Vagina (tissue), 2 donors: ENCODE measurements around the gene LRIG3. TPM values are rescaled to one million over a fixed set of nuclear protein-coding genes. Genes with fewer than 3 reads are reported as not detected.

Experiments used
- DNase-seq, 2 donors: peaks; one replicate each; pipeline ENCODE4 v3.0.0-alpha.2; 2017; ENCODE audit errors: extremely low spot score in 2 of 2
- H3K27ac ChIP-seq: fragments of 200-600 bp; sonication (generic); one replicate; pipeline ENCODE4 v1.5.1; 2019
- H3K27me3 ChIP-seq: fragments of 200-600 bp; sonication (generic); one replicate; pipeline ENCODE4 v1.5.1; 2019
- H3K36me3 ChIP-seq, 2 donors: fragments of 200-600 bp; sonication (generic); one replicate each; pipeline ENCODE4 v1.5.1; 2017 to 2019
- H3K4me1 ChIP-seq: fragments of 200-600 bp; sonication (generic); one replicate; pipeline ENCODE4 v1.5.1; 2019
- H3K4me3 ChIP-seq, 2 donors: fragments of 200-600 bp; sonication (generic); 1 replicate in 1 of 2; 2 replicates in 1 of 2; pipeline ENCODE4 v1.5.1; 2016 to 2019
- H3K9me3 ChIP-seq: fragments of 200-600 bp; sonication (generic); one replicate; pipeline ENCODE4 v1.5.1; 2019
- POLR2A ChIP-seq, 2 donors: fragments of 450-650 bp; IDR thresholded peaks; one replicate each; pipeline ENCODE4 v1.6.1; 2017; ENCODE audit warnings: antibody characterized with exemption in 2 of 2, mild to moderate bottlenecking in 2 of 2, moderate library complexity in 2 of 2
- POLR2AphosphoS5 ChIP-seq, 2 donors: sonication (generic); formaldehyde crosslinking; IDR thresholded peaks; one replicate each; pipeline ENCODE4 v1.9.0; 2017; ENCODE audit warnings: antibody characterized with exemption in 2 of 2, mild to moderate bottlenecking in 2 of 2, low read depth in 1 of 2; ENCODE audit not compliant: insufficient read depth in 1 of 2
- intact Hi-C: fragments of 100-400 bp; cut with DNase I; formaldehyde crosslinking; loops from one replicate; pipeline ENCODE4 v1.15.1; 2023
- total RNA-seq: library from RNA; depleted of rRNA; stranded (reverse); fragments of >200 nt; gene quantifications from one replicate; pipeline ENCODE4 v1.2.3, GENCODE V29; 2016
- TF ChIP-seq, protein P1 (sequence below), 3 experiments: fragments of 450-650 bp in 2 of 3; fragments of 200-600 bp in 1 of 3; sonication (generic) in 1 of 3; IDR thresholded peaks; one replicate each; pipeline ENCODE4 v1.5.1; 2017 to 2019; ENCODE audit warnings: antibody characterized with exemption in 3 of 3, mild to moderate bottlenecking in 2 of 3, moderate library complexity in 2 of 3

Gene LRIG3
- total RNA-seq, 1 donor from 2014 or later = 54.0 TPM

- intact Hi-C loops = no loop called here
- no peak for TF ChIP-seq POLR2A (IDR thresholded peaks at IDR 0.05)
- TF ChIP-seq, protein P1, sequence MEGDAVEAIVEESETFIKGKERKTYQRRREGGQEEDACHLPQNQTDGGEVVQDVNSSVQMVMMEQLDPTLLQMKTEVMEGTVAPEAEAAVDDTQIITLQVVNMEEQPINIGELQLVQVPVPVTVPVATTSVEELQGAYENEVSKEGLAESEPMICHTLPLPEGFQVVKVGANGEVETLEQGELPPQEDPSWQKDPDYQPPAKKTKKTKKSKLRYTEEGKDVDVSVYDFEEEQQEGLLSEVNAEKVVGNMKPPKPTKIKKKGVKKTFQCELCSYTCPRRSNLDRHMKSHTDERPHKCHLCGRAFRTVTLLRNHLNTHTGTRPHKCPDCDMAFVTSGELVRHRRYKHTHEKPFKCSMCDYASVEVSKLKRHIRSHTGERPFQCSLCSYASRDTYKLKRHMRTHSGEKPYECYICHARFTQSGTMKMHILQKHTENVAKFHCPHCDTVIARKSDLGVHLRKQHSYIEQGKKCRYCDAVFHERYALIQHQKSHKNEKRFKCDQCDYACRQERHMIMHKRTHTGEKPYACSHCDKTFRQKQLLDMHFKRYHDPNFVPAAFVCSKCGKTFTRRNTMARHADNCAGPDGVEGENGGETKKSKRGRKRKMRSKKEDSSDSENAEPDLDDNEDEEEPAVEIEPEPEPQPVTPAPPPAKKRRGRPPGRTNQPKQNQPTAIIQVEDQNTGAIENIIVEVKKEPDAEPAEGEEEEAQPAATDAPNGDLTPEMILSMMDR (IDR thresholded peaks at IDR 0.05) = no peak
- TF ChIP-seq POLR2AphosphoS5 (IDR thresholded peaks at IDR 0.05; ENCODE audit: insufficient read depth in 1 of 2, low read depth in 1 of 2) = no peak
- Histone ChIP-seq H3K36me3 (no peaks in the 10 kb centered on the region), H3K4me1 (peaks cover 75% of the 10 kb centered on the region), H3K27me3 (no peaks in the 10 kb centered on the region), H3K9me3 (no peaks in the 10 kb centered on the region), H3K4me3 (no peak overlapping the region), H3K27ac (no peak overlapping the region)
- DNase-seq = no peak
Measured at GRCh38 chr12:58896278-58896677, 24.0 kb downstream of the LRIG3 start.

DNA sequence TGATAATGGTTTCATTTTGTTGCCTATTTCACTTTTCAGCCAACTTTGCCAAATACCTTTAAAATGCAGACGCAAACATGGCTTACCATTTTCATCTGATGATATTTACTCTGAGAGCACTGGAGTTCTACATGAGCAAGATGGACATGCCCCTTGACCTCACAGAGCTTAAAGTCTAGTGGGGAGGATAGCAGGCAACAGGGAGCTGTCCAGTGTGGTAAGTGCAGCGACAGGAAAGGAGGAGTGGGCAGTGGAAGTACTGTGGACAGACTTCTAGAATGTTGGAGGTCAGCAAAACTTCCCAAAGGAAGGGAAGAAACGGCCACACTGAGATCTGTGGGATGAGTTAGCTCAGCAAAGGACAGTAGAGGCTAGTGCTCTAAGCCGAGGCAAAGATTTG, 25.3 kb downstream of the LRIG3 start:
- Histone ChIP-seq H3K27me3 (no peaks in the 10 kb centered on the region), H3K27ac (no peak overlapping the region), H3K4me3 (no peak overlapping the region), H3K9me3 (no peaks in the 10 kb centered on the region), H3K4me1 (peaks cover 75% of the 10 kb centered on the region), H3K36me3 (no peaks in the 10 kb centered on the region)
- TF ChIP-seq POLR2AphosphoS5 (IDR thresholded peaks at IDR 0.05; ENCODE audit: insufficient read depth in 1 of 2, low read depth in 1 of 2) (no peak), POLR2A (IDR thresholded peaks at IDR 0.05) (no peak)
- TF ChIP-seq, protein P1 (IDR thresholded peaks at IDR 0.05) = no peak
- no peak for DNase-seq
- intact Hi-C loops = no loop called here

DNA sequence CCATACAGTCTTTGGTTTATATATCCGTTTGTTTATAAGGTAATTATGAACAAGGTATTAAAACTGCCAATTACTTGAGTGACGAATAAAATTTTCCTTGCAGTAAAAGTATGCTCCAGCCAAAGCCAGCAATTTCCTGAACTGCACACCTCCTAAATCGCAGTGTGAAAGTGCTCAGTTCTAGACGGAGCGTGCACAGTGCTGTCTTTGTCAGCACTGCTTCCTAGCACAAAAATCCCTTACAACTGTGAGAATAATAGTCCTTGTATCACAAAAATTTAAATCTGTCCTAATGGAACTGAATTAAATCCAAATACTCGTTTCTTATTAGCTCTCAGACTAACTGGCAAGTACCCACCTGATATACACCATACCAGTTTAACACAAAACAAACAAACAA, 26.3 kb downstream of the LRIG3 start:
- peaks cover 0 to 9% of the 10 kb centered on the region in 2 donors for H3K36me3 ChIP-seq
- H3K4me3 ChIP-seq = no peak overlapping the region
- H3K27me3 ChIP-seq = no peaks in the 10 kb centered on the region
- H3K4me1 ChIP-seq = peaks cover 75% of the 10 kb centered on the region
- H3K9me3 ChIP-seq = no peaks in the 10 kb centered on the region
- no peak for TF ChIP-seq POLR2AphosphoS5 (IDR thresholded peaks at IDR 0.05; ENCODE audit: insufficient read depth in 1 of 2, low read depth in 1 of 2)
- TF ChIP-seq, protein P1 (IDR thresholded peaks at IDR 0.05) = no peak
- no peak for TF ChIP-seq POLR2A (IDR thresholded peaks at IDR 0.05)
- H3K27ac ChIP-seq = no peak overlapping the region
- intact Hi-C loops = no loop called here
- DNase-seq = no peak

DNA sequence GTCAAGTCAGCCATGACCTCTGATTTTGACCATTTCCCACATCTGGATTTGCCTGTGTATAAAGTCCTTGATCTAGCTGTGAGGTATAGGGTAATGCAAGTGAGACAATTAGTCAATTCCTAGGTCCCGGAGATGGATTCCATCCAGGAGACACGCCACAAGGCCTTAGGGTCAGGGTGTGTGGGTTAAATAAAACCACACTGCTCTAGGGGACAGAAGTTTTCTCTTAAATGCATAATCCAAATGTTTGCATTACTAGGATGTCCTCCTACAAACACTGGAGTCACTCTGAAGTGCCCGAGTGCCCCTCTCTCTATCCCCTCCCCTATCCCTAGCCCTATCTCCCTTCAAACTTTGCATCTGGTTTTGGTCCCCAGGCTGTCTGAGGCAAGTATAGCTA, 26.8 kb downstream of the LRIG3 start:
- H3K4me1 ChIP-seq = peaks cover 70% of the 10 kb centered on the region
- TF ChIP-seq, protein P1 (IDR thresholded peaks at IDR 0.05) = no peak
- TF ChIP-seq POLR2AphosphoS5 (IDR thresholded peaks at IDR 0.05; ENCODE audit: insufficient read depth in 1 of 2, low read depth in 1 of 2) (no peak), POLR2A (IDR thresholded peaks at IDR 0.05) (no peak)
- no peak for DNase-seq
- H3K27ac ChIP-seq = no peak overlapping the region
- H3K9me3 ChIP-seq = no peaks in the 10 kb centered on the region
- H3K36me3 ChIP-seq = peaks cover 0 to 15% of the 10 kb centered on the region in 2 donors
- intact Hi-C loops = no loop called here
- no peak overlapping the region for H3K4me3 ChIP-seq
- H3K27me3 ChIP-seq = no peaks in the 10 kb centered on the region

DNA sequence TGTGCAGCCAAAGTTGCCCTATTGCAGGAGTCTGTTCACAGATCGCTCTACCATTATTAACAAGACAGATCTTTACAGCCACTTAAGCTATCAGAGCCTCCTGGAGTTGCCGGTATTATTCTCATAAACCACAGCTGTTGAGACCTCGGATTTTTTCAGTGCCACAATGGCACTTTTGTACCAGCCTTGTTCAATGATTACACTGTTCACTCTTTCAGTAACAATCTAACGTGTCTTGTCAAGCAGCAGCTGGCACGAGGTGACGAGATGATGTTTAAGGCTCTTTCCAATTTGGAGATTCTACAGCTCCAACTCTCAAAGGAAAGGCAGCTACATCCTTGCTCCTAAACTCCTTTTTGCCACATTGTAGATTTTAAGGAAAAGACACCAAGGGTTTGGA, 30.7 kb downstream of the LRIG3 start:
- Histone ChIP-seq H3K27me3 (no peaks in the 10 kb centered on the region), H3K36me3 (peaks cover 2 to 40% of the 10 kb centered on the region in 2 donors), H3K4me3 (no peak overlapping the region), H3K27ac (no peak overlapping the region), H3K9me3 (no peaks in the 10 kb centered on the region), H3K4me1 (peaks cover 39% of the 10 kb centered on the region)
- no peak for TF ChIP-seq POLR2AphosphoS5 (IDR thresholded peaks at IDR 0.05; ENCODE audit: insufficient read depth in 1 of 2, low read depth in 1 of 2)
- no peak for TF ChIP-seq POLR2A (IDR thresholded peaks at IDR 0.05)
- TF ChIP-seq, protein P1 (IDR thresholded peaks at IDR 0.05) = no peak
- intact Hi-C loops = no loop called here
- no peak for DNase-seq
